Brain pericyte (primary cell): ENCODE data around the gene GRAP.
"Not testable (repeated sequence)": the region's sequence is repeated elsewhere in the genome, so short reads cannot be mapped to it uniquely, and the experiment has no call there.

Experiments used
- DNase-seq: peaks from one replicate; pipeline ENCODE4 v3.0.0-alpha.2; 2012; ENCODE audit warnings: low read depth, low spot score

The GRAP gene

DNA sequence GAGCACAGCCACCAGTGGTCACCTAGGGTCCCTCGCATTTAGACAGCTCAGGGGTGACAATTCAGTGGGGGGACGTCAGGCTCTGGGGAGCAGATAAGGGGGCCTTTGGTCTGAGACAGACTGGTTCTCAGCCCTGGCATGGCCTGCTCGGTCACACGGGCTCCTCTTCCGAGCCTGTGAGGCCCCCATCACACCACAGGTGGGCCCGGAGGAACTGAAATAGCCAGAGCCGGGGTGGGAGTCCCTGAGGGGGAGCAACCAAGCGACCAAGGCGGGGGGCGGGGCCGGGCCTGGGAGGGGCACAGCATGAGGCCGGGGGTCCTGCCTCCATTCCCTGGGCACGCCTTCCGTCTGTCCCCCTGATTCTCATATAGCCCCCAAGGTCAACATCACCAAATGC is 4.4 kb downstream of the GRAP start:
- not testable (repeated sequence) for DNase-seq

DNA sequence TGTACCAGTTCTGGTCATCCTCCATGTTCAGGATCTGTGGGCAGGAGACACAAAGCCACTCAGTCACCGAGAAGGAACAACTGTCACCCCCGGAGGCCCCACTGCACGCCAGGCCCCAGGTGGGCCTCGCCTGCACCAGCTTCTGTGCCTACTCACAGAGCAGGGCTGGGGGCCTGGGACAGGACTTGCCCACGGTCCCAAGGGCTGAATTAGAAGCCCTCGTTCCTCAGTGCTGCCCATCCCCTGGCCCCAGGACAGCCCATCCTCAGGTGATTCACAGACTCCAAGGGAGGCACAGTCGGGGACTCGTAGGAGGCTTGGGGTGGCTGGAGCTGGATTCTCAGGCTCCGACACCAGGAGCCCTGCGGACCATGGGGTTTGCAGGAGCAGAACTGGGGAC is 4.9 kb downstream of the GRAP start:
- DNase-seq, result not testable (repeated sequence)

DNA sequence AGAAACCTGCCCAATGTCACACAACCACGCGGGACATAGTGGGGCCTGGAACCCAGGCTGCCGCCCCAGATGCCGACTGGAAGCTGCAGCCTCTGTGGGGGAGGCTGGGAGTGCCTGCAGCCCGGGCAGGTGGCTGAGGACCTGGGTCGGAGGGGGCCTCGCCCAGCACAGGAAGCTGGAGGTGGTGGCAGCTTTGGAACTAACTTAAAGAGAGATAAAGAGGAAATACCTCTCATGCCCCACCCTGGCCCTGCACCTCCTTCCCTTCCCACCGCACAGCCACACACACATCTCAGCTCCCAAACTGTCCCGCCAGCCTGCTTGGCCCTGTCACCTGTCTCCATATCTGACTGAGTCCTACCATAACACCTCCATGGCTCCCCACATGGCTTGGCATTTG is 6.4 kb downstream of the GRAP start:
- not testable (repeated sequence) for DNase-seq

GRCh38 chr17:19038730-19039129 is 8.0 kb downstream of the GRAP start:
- not testable (repeated sequence) for DNase-seq

DNA sequence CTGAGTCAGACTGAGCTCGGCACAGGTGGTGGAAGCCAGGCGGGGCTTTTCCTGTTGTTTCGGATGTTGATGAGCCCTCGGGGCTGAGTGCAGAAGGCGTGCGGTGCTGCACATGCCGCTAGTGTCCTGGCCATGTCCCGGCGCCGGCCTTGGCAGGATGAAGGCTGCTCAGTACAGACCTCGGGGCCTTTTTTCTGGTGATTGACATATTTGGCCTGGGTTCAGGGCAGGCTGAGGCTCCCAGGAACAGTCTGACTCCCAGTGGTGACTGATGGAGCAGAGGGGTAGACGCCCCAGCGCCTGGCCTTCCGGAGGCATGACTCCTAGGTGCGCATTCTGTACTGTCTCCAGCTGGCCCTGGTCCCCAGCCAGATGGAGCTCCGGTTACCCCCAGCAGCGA is 8.8 kb downstream of the GRAP start:
- DNase-seq, result not testable (repeated sequence)

DNA sequence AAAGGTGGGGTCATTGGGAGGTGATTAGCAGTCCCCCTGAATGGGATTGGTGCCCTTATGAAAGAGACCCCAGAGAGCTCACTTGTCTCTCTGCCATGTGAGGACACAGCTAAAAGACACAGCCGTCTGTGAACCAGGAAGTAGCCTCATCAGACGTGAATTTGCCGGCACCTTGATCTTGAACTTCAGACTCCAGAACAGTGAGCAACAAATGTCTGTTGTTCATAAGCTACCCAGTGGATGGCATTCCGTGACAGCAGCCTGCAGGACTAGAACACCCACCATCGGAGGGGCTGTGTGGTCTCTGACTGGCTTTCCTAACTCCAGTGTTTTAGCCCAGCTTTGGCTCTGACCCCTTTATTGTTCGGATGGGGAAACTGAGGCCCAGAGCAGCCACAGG is 9.2 kb downstream of the GRAP start:
- not testable (repeated sequence) for DNase-seq

GRCh38 chr17:19036186-19036585 is 10.6 kb downstream of the GRAP start:
- DNase-seq, result not testable (repeated sequence)

- not testable (repeated sequence) for DNase-seq
Observed at GRCh38 chr17:19032377-19032988, 14.3 kb downstream of the GRAP start.

- not testable (repeated sequence) for DNase-seq
Observed at GRCh38 chr17:19031729-19032128, 15.0 kb downstream of the GRAP start.

DNA sequence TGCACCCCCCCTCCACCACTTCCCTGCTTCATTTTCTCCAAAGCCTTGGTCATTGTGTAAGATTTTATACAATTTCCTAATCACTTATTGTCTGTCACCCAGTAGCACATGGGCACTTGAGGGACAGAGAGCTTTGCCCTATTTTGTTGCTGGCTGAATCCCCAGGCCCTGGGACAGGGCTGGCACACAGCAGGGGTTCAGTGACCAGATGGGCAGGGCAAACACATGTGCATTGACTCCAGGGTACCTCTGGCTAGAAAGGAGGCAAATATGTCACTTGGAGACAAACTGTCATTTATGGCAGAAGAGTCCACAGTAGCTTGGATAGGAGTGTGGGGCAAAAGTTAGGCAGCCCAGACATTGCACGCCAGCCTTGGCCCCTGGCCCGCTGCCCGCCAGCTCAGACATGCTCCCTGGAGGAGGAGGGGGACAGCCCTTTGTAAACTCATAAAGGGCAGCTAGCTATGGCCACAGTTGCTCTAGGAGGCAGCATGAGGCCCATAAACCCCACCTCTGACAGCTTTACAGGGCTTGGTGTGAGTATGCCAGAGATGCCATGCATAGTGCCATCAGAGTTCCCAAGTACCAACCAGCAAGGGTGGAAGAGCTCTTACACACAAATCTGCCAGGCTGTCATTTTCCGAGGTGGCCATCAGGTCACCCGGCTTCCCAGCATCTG is 15.8 kb downstream of the GRAP start:
- DNase-seq, result not testable (repeated sequence)

- DNase-seq, result not testable (repeated sequence)
Observed at GRCh38 chr17:19029740-19030139, 17.0 kb downstream of the GRAP start.

GRCh38 chr17:19028671-19029070 is 18.1 kb downstream of the GRAP start:
- DNase-seq, result not testable (repeated sequence)

DNA sequence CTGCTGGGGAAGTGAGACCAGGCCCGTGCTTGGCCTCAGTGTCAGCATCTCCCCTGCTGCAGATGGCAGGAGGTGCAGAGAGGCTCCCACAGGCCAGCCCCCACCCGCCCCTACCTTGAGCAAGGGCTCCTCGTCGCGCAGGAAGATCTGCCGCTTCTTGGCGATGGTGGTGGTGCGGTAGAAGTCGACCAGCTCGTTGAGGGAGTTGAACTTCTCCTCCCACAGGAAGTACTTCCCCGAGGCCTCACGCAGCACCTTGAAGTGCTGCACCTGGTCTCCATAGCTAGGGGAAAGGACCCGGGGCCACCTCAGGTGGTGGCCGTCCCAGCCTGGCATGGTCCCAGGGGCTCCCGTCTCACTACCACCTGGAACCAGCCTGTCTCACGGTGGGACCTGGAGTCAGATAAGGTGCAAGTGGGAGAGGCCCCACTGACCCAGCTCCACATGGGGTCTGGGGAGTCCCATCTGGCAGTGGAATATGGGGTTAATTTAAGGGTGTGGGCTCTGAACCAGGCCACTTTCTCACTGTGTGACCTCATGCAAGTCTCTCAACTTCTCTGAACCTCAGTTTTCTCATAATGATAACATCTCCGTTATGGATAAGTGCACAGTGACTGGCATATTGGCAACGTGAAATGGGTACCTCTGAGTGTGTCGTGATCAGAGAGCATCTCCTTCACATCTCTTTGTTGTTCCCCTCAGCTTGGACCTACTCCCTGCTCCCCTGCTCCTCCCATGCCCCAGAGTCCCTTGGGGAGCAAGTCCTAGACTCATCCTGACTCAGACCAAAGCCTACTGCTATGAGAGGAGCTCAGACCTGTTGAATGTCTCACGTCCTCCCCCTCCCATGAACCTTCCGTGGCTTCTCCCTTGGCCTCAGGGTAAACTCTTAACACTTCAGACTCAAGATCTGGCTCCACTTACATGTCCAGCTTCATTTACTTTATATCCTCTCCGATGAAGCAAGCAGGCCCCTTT is 22.4 kb downstream of the GRAP start:
- DNase-seq, result no peak

DNA sequence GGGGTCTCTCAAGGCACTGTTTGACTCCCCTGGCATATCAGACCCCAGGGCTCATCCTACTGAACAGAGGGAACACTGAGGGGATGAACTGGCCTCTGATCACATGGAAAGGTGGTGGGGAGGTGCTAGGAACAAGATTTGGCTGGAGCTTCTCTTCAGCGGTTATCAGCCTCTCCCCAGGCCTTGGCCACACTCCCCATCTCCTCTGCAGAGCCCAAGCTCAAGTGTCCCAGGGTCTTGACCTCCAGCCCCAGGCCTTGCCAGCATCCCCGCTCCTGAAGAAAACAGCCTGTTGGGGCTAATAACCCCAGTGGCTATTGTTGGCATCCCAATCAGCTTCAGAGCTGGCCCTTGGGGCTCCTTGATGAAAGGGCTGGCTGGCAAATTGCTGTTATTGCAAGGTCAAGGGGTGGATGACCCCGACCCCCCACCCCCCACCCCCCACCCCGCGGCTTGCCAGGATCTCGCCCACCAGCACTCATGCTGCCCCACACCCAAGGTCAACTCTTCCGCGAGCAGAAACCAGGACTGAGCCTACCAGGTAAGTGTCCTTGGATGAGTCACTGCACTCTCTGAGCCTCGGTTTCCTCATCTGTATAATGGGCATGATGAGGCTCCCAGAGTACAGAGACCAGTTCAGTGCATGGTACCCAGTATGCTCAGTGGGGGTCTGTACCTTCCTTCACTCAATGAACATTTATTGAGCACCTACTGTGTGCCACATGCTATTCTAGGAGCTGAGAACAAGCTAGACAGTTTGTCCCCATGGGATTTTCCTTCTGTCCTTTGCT is 23.4 kb downstream of the GRAP start:
- no peak for DNase-seq

DNA sequence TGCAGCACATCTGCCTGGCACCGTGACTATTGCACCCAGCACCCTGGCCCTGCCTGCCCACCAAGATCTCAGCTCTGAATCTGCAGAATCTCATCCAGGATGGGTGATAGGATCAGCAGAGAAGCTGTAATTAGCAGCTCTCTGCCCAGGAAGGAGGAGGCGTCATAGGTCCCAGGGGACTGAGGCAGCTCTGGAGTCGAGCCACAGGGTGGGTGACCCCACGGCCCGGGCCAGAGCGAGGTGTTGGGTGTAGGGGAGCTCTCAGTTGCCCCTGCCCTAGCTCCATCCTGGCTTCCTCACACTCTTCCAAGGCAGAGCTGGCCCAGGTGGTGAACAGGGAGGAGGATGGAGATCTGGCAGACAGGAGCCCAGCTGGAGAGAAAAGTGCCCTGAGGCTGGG is 24.0 kb downstream of the GRAP start:
- no peak for DNase-seq

DNA sequence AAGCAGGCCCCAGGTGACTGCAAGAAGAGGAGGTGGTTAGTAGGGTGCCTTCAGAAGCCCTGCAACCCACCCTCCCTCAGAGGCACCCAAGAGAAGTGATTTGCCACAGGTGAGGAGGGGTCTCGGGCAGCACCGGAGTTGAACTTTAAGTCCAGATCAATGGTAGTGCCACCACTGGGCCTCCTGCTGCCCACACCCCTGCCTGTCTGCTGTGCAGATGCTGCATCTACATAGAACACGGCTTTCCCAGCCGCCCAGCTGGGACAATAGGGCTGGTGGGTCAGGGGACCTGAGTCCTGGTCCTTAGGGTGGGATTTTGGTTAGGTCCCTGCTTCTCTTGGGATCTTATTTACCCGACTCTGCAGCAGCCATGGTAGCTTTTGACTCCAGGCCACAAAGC is 24.6 kb downstream of the GRAP start:
- DNase-seq, result no peak

- DNase-seq, result no peak
Observed at GRCh38 chr17:19021622-19022083, 25.1 kb downstream of the GRAP start.

GRCh38 chr17:19021011-19021621 is 25.6 kb downstream of the GRAP start:
- not testable (repeated sequence) for DNase-seq

- DNase-seq, result no peak
Observed at GRCh38 chr17:19020016-19020415, 26.7 kb downstream of the GRAP start.

DNA sequence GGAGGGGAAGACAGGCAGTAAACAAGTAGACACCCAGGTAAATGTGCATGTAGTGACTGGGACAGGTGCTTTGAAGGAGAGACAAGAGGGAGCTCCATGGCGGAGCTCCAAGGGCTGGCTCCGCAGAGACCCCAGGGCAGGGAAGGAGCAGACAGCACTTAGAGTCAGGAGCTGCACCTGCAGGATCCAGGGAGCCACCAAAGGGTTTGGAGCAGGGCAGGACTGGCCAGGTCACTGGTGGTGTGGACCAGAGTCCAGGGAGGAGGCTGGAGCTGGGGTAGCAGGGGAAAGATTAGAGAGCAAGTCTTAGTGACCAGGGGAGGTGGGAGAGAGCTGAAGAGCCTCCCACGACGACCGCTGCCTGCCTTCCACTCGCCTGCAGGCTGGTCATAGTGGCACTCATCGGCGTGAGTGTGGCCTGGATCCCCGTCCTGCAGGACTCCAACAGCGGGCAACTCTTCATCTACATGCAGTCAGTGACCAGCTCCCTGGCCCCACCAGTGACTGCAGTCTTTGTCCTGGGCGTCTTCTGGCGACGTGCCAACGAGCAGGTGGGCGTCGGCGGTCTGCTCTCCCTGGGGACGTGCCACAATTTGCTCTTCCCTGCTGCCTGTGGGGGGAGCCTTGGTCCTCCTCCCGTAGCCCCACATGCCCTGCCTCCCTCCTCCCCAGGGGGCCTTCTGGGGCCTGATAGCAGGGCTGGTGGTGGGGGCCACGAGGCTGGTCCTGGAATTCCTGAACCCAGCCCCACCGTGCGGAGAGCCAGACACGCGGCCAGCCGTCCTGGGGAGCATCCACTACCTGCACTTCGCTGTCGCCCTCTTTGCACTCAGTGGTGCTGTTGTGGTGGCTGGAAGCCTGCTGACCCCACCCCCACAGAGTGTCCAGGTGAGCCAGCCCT is 27.5 kb downstream of the GRAP start:
- DNase-seq, result no peak
